Measurements from ENCODE around the gene ERBB4. TPM values are rescaled to one million over a fixed set of nuclear protein-coding genes. Genes with fewer than 3 reads are reported as not detected.

The ERBB4 gene
- total and polyA plus RNA-seq, 7 donors: 0.07 to 7.5 (median 2.0) TPM

- WGBS, 3 donors: 69 to 77% (median 70%) methylated on average over 3 of the region's 3 CpGs
- Histone ChIP-seq H3K9me3 (no peaks in the 10 kb centered on the region), H3K27me3 (ENCODE audit: insufficient read depth in 3 of 3, low read length in 2 of 3) (no peaks in the 10 kb centered on the region), H3K36me3 (ENCODE audit: insufficient read depth in 1 of 2, low read depth in 1 of 2) (no peaks in the 10 kb centered on the region), H3K4me1 (no peaks in the 10 kb centered on the region), H3K4me3 (no peak overlapping the region), H3K27ac (no peak overlapping the region)
- no peak for TF ChIP-seq CTCF (IDR thresholded peaks at IDR 0.05)
- no peak for ATAC-seq
- no peak for DNase-seq
- intact Hi-C loops (cut with DNase I): no loop called here
These were observed 159.5 kb downstream of the ERBB4 start for GRCh38 chr2:212379103-212379502.

GRCh38 chr2:212367431-212367830 lies 171.2 kb downstream of the ERBB4 start:
- ATAC-seq: no peak
- Histone ChIP-seq H3K36me3 (ENCODE audit: insufficient read depth in 1 of 2, low read depth in 1 of 2) (no peaks in the 10 kb centered on the region), H3K4me3 (no peak overlapping the region), H3K27ac (no peak overlapping the region), H3K27me3 (ENCODE audit: insufficient read depth in 3 of 3, low read length in 2 of 3) (no peaks in the 10 kb centered on the region), H3K4me1 (no peaks in the 10 kb centered on the region), H3K9me3 (no peaks in the 10 kb centered on the region)
- 64 to 69% (median 69%) methylated on average over 1 of the region's 1 CpG for WGBS, 3 donors
- intact Hi-C loops (cut with DNase I): no loop called here
- no peak for DNase-seq
- no peak for TF ChIP-seq CTCF (IDR thresholded peaks at IDR 0.05)

GRCh38 chr2:212364112-212364985 lies 174.3 kb downstream of the ERBB4 start:
- TF ChIP-seq CTCF (IDR thresholded peaks at IDR 0.05): no peak
- no peaks in the 10 kb centered on the region for H3K36me3 ChIP-seq (ENCODE audit: insufficient read depth in 1 of 2, low read depth in 1 of 2)
- H3K27me3 ChIP-seq (ENCODE audit: insufficient read depth in 3 of 3, low read length in 2 of 3): no peaks in the 10 kb centered on the region
- intact Hi-C loops (cut with DNase I): no loop called here
- no peaks in the 10 kb centered on the region for H3K9me3 ChIP-seq
- no peak overlapping the region for H3K27ac ChIP-seq
- no peaks in the 10 kb centered on the region for H3K4me1 ChIP-seq
- DNase-seq (no peak), ATAC-seq (no peak)
- 51 to 61% (median 52%) methylated on average over 3 of the region's 3 CpGs for WGBS, 3 donors
- H3K4me3 ChIP-seq: no peak overlapping the region

GRCh38 chr2:212361174-212361756 lies 177.3 kb downstream of the ERBB4 start:
- H3K27me3 ChIP-seq (ENCODE audit: insufficient read depth in 3 of 3, low read length in 2 of 3): no peaks in the 10 kb centered on the region
- no peaks in the 10 kb centered on the region for H3K4me1 ChIP-seq
- whole genome bisulfite sequencing, 3 donors: 78 to 91% (median 83%) methylated on average over 1 of the region's 1 CpG
- ATAC-seq (no peak), DNase-seq (no peak)
- intact Hi-C loops (cut with DNase I): no loop called here
- H3K9me3 ChIP-seq: no peaks in the 10 kb centered on the region
- no peaks in the 10 kb centered on the region for H3K36me3 ChIP-seq (ENCODE audit: insufficient read depth in 1 of 2, low read depth in 1 of 2)
- TF ChIP-seq CTCF (IDR thresholded peaks at IDR 0.05): no peak
- no peak overlapping the region for H3K4me3 ChIP-seq
- H3K27ac ChIP-seq: no peak overlapping the region
